Psoas muscle (tissue), 8 donors: Measurements from ENCODE around the gene KCNK3. TPM values are rescaled to one million over a fixed set of nuclear protein-coding genes. Genes with fewer than 3 reads are reported as not detected.

Experiments
- ATAC-seq, 4 donors: fragments of 200-7000 bp; cut with Tn5 transposase; one replicate each; pipeline ENCODE4 v1.9.1; 2020; ENCODE audit warnings: moderate library complexity in 3 of 4, mild to moderate bottlenecking in 2 of 4
- DNase-seq, 2 donors: peaks; one replicate each; pipeline ENCODE4 v3.0.0-alpha.2; 2020
- H3K27ac ChIP-seq: fragments of 200-600 bp; one replicate; pipeline ENCODE4 v1.8.0; 2022
- H3K27me3 ChIP-seq, 3 donors: fragments of 200-600 bp in 1 of 3; one replicate each; pipeline versions ENCODE4 v1.6.1 to v1.8.0; 2013 to 2022; ENCODE audit warnings: low read length in 2 of 3, mild to moderate bottlenecking in 2 of 3, moderate library complexity in 1 of 3; ENCODE audit not compliant: insufficient read depth in 3 of 3
- H3K36me3 ChIP-seq, 2 donors: fragments of 200-600 bp in 1 of 2; one replicate each; pipeline versions ENCODE4 v1.6.1 to v1.8.0; 2013 to 2022; ENCODE audit warnings: low read depth in 1 of 2, mild to moderate bottlenecking in 1 of 2, moderate library complexity in 1 of 2; ENCODE audit not compliant: insufficient read depth in 1 of 2
- H3K4me1 ChIP-seq: fragments of 200-600 bp; one replicate; pipeline ENCODE4 v1.8.0; 2022
- H3K4me3 ChIP-seq: fragments of 200-600 bp; one replicate; pipeline ENCODE4 v1.8.0; 2022; ENCODE audit warnings: mild to moderate bottlenecking
- H3K9me3 ChIP-seq: fragments of 200-600 bp; one replicate; pipeline ENCODE4 v1.8.0; 2022
- WGBS, 3 donors: extraction: QIAGEN DNeasy Blood & Tissue Kit; methylation state at CpG; one replicate each; pipeline versions ENCODE4 v1.1.6 to v1.1.7; 2013; 5-methylcytosine and 5-hydroxymethylcytosine counted together
- intact Hi-C, 2 donors: fragments of 100-400 bp; cut with DNase I; formaldehyde crosslinking; loops; one replicate each; pipeline versions ENCODE4 v1.11.0 to v1.14.2; 2022
- polyA plus RNA-seq, 3 donors: library from polyadenylated mRNA; stranded (reverse); fragments of 200-250 nt; gene quantifications; one replicate each; pipeline ENCODE4 v1.2.3, GENCODE V29; 2013
- total RNA-seq, 4 donors: library from RNA; stranded (reverse); fragmentation: NEBNext Ultra II Directional in 2 of 4; extraction: Animal tissue kit (Norgen Biotek cat#: 25700) in 2 of 4; gene quantifications; one replicate each; pipeline versions ENCODE4 v1.2.1 to v1.2.4, GENCODE V29; 2021 to 2023
- TF ChIP-seq, protein P1 (sequence below): fragments of 200-600 bp; IDR thresholded peaks from one replicate; pipeline ENCODE4 v1.8.0; 2022; ENCODE audit warnings: antibody characterized with exemption
- donor health status: healthy with polysubstance abuse.
- donor health status: DM: no; HTN: no; CAD: no; lungs with moderate emphysema.
- donor health status: Bipolar disorder and iron deficiency.
- donor health status: healthy.
- donor health status: DM: yes; HTN: yes; CAD: no.
- donor health status: DM: no; HTN: no; CAD: no.
- donor health status: DM: no; HTN: no; CAD: no.
- donor health status: DM: yes; HTN: yes; CAD: no.

Gene KCNK3
- total and polyA plus RNA-seq, 7 donors, result 0.06 to 2.3 (median 0.15) TPM

DNA sequence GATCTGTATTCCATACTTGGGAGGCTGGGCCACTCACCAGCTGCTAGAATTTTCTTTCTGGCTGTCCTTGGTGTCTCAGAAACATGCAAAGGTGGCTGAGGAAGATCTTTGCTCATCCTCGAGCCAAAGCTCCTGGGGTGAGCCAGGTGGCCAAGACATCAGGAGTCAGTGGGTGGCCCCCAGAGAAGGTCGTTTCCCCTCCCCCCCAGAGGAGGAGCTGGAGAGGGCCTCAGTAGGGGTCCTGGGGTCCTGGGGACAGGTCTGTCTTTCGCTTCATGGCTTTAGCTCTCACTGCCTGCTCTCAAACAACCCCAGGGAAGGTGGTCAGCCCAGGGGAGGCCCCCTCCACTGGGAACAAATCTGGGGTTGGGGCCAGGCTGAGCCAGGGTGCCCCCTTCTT is 13.6 kb downstream of the KCNK3 start:
- H3K4me1 ChIP-seq, result peaks cover 4% of the 10 kb centered on the region
- intact Hi-C loops, result no loop called here
- peaks cover 0 to 2% (median 0%) of the 10 kb centered on the region in 3 donors for H3K27me3 ChIP-seq
- no peaks in the 10 kb centered on the region for H3K9me3 ChIP-seq
- ATAC-seq (no peak), DNase-seq (no peak)
- WGBS, 3 donors, result 72 to 79% (median 73%) methylated on average over 3 of the region's 3 CpGs
- H3K36me3 ChIP-seq, result no peaks in the 10 kb centered on the region
- no peak overlapping the region for H3K4me3 ChIP-seq
- TF ChIP-seq, protein P1, sequence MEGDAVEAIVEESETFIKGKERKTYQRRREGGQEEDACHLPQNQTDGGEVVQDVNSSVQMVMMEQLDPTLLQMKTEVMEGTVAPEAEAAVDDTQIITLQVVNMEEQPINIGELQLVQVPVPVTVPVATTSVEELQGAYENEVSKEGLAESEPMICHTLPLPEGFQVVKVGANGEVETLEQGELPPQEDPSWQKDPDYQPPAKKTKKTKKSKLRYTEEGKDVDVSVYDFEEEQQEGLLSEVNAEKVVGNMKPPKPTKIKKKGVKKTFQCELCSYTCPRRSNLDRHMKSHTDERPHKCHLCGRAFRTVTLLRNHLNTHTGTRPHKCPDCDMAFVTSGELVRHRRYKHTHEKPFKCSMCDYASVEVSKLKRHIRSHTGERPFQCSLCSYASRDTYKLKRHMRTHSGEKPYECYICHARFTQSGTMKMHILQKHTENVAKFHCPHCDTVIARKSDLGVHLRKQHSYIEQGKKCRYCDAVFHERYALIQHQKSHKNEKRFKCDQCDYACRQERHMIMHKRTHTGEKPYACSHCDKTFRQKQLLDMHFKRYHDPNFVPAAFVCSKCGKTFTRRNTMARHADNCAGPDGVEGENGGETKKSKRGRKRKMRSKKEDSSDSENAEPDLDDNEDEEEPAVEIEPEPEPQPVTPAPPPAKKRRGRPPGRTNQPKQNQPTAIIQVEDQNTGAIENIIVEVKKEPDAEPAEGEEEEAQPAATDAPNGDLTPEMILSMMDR, result no peak
- no peak overlapping the region for H3K27ac ChIP-seq

DNA sequence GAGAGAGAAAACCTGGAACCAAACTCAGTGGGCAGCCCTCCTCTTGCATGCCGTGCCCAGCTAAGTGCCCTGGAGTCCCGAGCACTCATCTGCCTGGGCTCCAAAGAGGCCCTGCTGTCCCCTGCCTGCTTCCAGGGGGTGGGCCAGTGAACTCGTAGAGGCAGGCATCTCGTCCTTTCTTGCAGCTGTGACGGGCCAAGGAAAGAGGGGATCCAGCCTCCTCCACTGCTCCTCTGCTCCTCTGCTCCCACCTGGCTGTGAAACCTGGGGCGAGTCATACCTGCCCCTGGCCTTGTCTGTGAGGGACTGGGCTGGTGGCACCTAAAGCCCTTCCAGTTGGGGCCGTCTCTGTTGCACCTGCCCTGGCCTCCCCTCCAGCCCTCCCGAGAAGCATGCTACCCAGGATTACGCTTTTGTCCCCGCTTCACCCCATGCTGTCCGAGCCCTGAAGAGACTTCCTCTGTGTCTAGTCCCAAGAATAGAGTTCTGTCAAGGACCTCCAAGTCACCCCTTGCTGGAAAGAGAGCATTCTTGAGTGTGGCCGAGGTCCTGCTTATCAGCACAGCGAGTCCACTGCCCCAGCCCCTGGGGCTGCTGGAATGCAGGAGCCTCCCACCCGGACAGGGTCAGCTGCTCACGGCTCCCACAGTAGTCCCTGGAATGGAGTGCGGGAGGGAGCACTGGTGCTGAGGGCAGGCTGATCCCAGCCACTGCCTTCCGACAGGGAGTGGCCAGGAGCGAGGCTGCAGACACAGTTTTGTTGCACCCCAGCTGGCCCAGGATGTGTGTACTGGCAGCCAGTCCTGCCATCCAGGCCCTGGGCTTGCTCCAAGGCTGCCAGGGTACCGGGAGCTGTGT is 14.3 kb downstream of the KCNK3 start:
- Histone ChIP-seq H3K9me3 (no peaks in the 10 kb centered on the region), H3K27ac (no peak overlapping the region), H3K27me3 (peaks cover 0 to 2% (median 0%) of the 10 kb centered on the region in 3 donors), H3K36me3 (no peaks in the 10 kb centered on the region), H3K4me1 (peaks cover 4% of the 10 kb centered on the region), H3K4me3 (no peak overlapping the region)
- no peak for ATAC-seq
- TF ChIP-seq, protein P1, result no peak
- intact Hi-C loops, result no loop called here
- no peak for DNase-seq
- 38 to 52% (median 44%) methylated on average over 19 of the region's 19 CpGs for WGBS, 3 donors

DNA sequence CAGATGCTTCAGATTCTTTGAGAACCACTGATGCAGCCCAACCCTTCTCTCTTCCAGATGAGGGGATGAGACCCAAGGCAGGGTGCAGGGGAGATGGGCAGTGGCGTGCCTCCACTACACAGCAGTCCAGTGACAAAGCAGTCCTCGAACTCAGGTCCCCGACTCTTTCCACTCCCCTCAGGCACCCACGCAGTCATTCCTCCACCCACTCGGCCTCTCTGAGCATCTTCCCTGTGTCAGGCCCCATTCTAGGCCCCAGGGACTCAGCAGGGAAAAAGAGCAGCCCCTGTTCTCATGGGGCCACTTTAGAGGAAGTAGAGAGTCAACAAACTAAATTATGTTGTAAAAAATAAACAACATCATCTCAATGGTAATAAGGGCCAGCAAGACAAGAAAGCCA is 15.2 kb downstream of the KCNK3 start:
- 87 to 90% (median 87%) methylated on average over 4 to 5 of the region's 5 CpGs for WGBS, 3 donors
- Histone ChIP-seq H3K9me3 (no peaks in the 10 kb centered on the region), H3K27me3 (peaks cover 0 to 2% (median 0%) of the 10 kb centered on the region in 3 donors), H3K27ac (no peak overlapping the region), H3K4me3 (no peak overlapping the region), H3K4me1 (peaks cover 4% of the 10 kb centered on the region), H3K36me3 (no peaks in the 10 kb centered on the region)
- TF ChIP-seq, protein P1, result no peak
- intact Hi-C loops, result no loop called here
- DNase-seq (no peak), ATAC-seq (no peak)

DNA sequence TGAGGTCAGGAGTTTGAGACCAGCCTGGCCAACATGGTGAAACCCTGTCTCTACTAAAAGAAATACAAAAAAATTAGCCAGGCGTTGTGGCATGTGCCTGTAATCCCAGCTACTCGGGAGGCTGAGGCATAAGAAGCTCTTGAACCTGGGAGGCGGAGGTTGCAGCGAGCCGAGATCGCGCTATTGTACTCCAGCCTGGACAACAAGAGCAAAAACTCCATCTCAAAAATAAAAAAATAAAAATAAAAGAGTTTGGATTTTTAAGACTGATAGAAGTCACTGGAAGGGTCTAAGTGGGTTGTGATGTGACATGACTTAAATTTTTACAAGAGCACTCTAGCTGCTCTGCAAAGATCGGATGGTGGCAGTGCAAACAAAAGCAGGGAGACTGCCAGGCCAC is 15.9 kb downstream of the KCNK3 start:
- DNase-seq, result no peak
- no peak overlapping the region for H3K4me3 ChIP-seq
- H3K27me3 ChIP-seq, result peaks cover 0 to 2% (median 0%) of the 10 kb centered on the region in 3 donors
- intact Hi-C loops, result no loop called here
- no peaks in the 10 kb centered on the region for H3K36me3 ChIP-seq
- TF ChIP-seq, protein P1, result no peak
- no peaks in the 10 kb centered on the region for H3K9me3 ChIP-seq
- H3K4me1 ChIP-seq, result peaks cover 4% of the 10 kb centered on the region
- 95 to 97% (median 96%) methylated on average over 8 of the region's 8 CpGs for WGBS, 3 donors
- ATAC-seq, result no peak
- no peak overlapping the region for H3K27ac ChIP-seq
